HepG2 (cell line): Measurements from ENCODE around the gene SLC38A2. TPM values are rescaled to one million over a fixed set of nuclear protein-coding genes. Genes with fewer than 3 reads are reported as not detected.

Experiments
- HMG20A ChIP-seq: IDR thresholded peaks from 2 replicates; pipeline ENCODE4 v1.6.1; 2016; ENCODE audit warnings: borderline replicate concordance
- HMGA1 ChIP-seq: sonication (generic); formaldehyde crosslinking; conservative IDR thresholded peaks from 2 replicates; pipeline ENCODE4 v1.4.0; 2020; ENCODE audit warnings: missing genetic modification reagents
- NR2C2 ChIP-seq: sonication (generic); formaldehyde crosslinking; IDR thresholded peaks from 2 replicates; pipeline ENCODE4 v1.4.0; 2020; ENCODE audit warnings: missing genetic modification reagents, mild to moderate bottlenecking, moderate library complexity, borderline replicate concordance
- SETDB1 ChIP-seq: sonication (generic); formaldehyde crosslinking; IDR thresholded peaks from 2 replicates; pipeline ENCODE4 v1.5.1; 2020; ENCODE audit warnings: missing genetic modification reagents, mild to moderate bottlenecking, borderline replicate concordance
- SOX13 ChIP-seq, 3 experiments: fragments of 450-650 bp in 1 of 3; sonication (generic) in 1 of 3; formaldehyde crosslinking in 1 of 3; IDR thresholded peaks in 2 of 3; conservative IDR thresholded peaks in 1 of 3; 2 replicates each; pipeline versions ENCODE4 v1.5.0 to v1.6.1; 2016 to 2020; ENCODE audit warnings: antibody characterized with exemption in 1 of 3, mild to moderate bottlenecking in 1 of 3, missing compliant biosample characterization in 1 of 3, missing genetic modification reagents in 1 of 3, moderate library complexity in 1 of 3
- SP5 ChIP-seq: IDR thresholded peaks from 2 replicates; pipeline ENCODE4 v1.6.1; 2016; ENCODE audit warnings: low read depth, borderline replicate concordance
- SRSF4 ChIP-seq: fragments of 200-400 bp; formaldehyde crosslinking; IDR thresholded peaks from one replicate; pipeline ENCODE4 v1.6.1; 2018; ENCODE audit warnings: mild to moderate bottlenecking, low read depth, low read length, moderate library complexity; ENCODE audit not compliant: poor library complexity, severe bottlenecking
- SRY ChIP-seq: sonication (generic); formaldehyde crosslinking; IDR thresholded peaks from 2 replicates; pipeline ENCODE4 v1.8.0; 2022; ENCODE audit warnings: mild to moderate bottlenecking, missing genetic modification reagents
- TAF15 ChIP-seq: fragments of 200-400 bp; formaldehyde crosslinking; IDR thresholded peaks from one replicate; pipeline ENCODE4 v1.6.1; 2018; ENCODE audit warnings: mild to moderate bottlenecking, low read depth, low read length; ENCODE audit not compliant: poor library complexity, severe bottlenecking
- TCF12 ChIP-seq, 2 experiments: fragments of 450-650 bp in 1 of 2; sonication (generic) in 1 of 2; formaldehyde crosslinking in 1 of 2; IDR thresholded peaks; 2 replicates each; pipeline versions ENCODE4 v1.6.1 to v1.8.0; 2017 to 2022; ENCODE audit warnings: antibody characterized with exemption in 1 of 2, mild to moderate bottlenecking in 1 of 2, missing genetic modification reagents in 1 of 2, moderate library complexity in 1 of 2
- ZNF17 ChIP-seq: sonication (generic); formaldehyde crosslinking; IDR thresholded peaks from 2 replicates; pipeline ENCODE4 v1.5.0; 2020; ENCODE audit warnings: mild to moderate bottlenecking, missing genetic modification reagents
- ZNF205 ChIP-seq: IDR thresholded peaks from 2 replicates; pipeline ENCODE4 v1.6.1; 2018; ENCODE audit warnings: missing biosample characterization, missing genetic modification reagents
- ZNF558 ChIP-seq: sonication (generic); formaldehyde crosslinking; IDR thresholded peaks from 2 replicates; pipeline ENCODE4 v1.9.0; 2022; ENCODE audit warnings: mild to moderate bottlenecking, missing genetic modification reagents, borderline replicate concordance
- ZNF788 ChIP-seq: sonication (generic); formaldehyde crosslinking; IDR thresholded peaks from 2 replicates; pipeline ENCODE4 v1.5.0; 2020; ENCODE audit warnings: mild to moderate bottlenecking, missing genetic modification reagents, borderline replicate concordance
- ZSCAN31 ChIP-seq: sonication (generic); formaldehyde crosslinking; IDR thresholded peaks from 2 replicates; pipeline ENCODE4 v1.5.0; 2020; ENCODE audit warnings: low read depth, mild to moderate bottlenecking, missing genetic modification reagents
- polyA plus RNA-seq, 8 experiments: library from polyadenylated mRNA; depleted of rRNA in 3 of 8; stranded (reverse) in 7 of 8; unstranded in 1 of 8; fragments of >200 nt; fragmentation: Illumina TruSeq in 4 of 8; extraction: Trizol in 4 of 8; gene quantifications; 2 replicates each; pipeline versions ENCODE4 v1.2.1 to v1.2.3, GENCODE V29; 2011 to 2016; ENCODE audit warnings: low read depth in 4 of 8, missing spikeins in 1 of 8, mixed read lengths in 1 of 8; ENCODE audit not compliant: insufficient read depth in 1 of 8
- total RNA-seq, 5 experiments: library from RNA; depleted of rRNA; stranded (reverse); fragments of >200 nt; fragmentation: Illumina TruSeq; extraction: Trizol; gene quantifications; 2 replicates each; pipeline ENCODE4 v1.2.3, GENCODE V29; 2016; ENCODE audit warnings: low read depth in 1 of 5
- TF ChIP-seq, protein P1 (sequence below): IDR thresholded peaks from 2 replicates; pipeline ENCODE4 v1.6.1; 2018; ENCODE audit warnings: missing genetic modification reagents, mild to moderate bottlenecking, missing compliant biosample characterization
- TF ChIP-seq, protein P2 (sequence below): sonication (generic); formaldehyde crosslinking; IDR thresholded peaks from 2 replicates; pipeline ENCODE4 v1.8.0; 2022; ENCODE audit warnings: mild to moderate bottlenecking, missing genetic modification reagents, moderate library complexity
- TF ChIP-seq, protein P3 (sequence below): sonication (generic); formaldehyde crosslinking; IDR thresholded peaks from 2 replicates; pipeline ENCODE4 v1.5.1; 2020; ENCODE audit warnings: mild to moderate bottlenecking, missing genetic modification reagents, borderline replicate concordance
- TF ChIP-seq, protein P4 (sequence below): sonication (generic); formaldehyde crosslinking; IDR thresholded peaks from 2 replicates; pipeline ENCODE4 v1.9.0; 2022; ENCODE audit warnings: missing genetic modification reagents, mild to moderate bottlenecking, borderline replicate concordance
- TF ChIP-seq, protein P5 (sequence below): sonication (generic); formaldehyde crosslinking; IDR thresholded peaks from 2 replicates; pipeline ENCODE4 v1.4.0; 2020; ENCODE audit warnings: mild to moderate bottlenecking, low read depth, missing genetic modification reagents

The SLC38A2 gene
- total and polyA plus RNA-seq, 2 of the 13 experiments (the other 11 are each of a cell fraction or from before 2014, with no cell fraction given), result 368 to 880 TPM

DNA sequence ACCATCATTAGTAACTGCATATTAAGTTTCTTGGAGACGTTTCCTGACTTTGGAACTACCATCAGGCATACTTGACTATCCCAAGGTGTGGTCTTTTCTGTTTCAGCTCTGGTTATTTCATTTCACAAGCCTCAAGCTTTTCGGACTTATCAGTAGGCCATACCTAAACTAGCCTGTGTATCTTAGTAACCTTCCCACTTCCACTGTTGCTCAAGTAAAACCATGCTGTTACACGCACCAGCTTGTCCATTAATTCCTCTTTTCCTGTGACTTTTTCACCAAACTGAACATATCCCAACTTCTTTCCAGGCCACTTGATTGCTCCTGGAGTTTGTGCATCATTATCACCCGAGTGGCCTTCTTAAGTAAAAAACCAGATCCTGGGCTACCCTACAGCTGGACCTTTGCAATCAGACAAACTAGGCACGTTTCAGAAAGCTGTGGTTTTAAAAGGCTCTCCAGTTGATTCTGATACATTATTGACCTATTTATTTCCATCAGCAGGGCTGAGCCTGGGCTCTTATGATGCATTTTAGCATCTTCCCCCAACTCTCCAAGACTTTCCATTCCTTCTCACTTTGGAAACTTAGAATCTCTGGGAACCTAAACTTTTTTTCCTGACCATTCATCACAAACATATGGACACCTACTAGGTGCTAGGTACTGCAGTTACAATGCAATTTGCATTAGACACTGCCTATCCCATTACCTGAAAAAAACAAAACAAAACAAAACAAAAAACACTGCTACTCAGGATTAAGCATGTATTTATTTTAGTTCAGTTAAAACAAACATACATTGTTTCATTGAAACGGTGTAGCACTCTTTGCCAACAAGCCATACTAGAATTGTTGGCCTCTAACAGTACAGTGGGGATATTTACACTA, 14.9 kb downstream of the SLC38A2 start (continued):
- TF ChIP-seq, protein P1, sequence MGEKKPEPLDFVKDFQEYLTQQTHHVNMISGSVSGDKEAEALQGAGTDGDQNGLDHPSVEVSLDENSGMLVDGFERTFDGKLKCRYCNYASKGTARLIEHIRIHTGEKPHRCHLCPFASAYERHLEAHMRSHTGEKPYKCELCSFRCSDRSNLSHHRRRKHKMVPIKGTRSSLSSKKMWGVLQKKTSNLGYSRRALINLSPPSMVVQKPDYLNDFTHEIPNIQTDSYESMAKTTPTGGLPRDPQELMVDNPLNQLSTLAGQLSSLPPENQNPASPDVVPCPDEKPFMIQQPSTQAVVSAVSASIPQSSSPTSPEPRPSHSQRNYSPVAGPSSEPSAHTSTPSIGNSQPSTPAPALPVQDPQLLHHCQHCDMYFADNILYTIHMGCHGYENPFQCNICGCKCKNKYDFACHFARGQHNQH (CRISPR knock-in tag), result peak; percentile 93
- no peak for TF ChIP-seq SETDB1 (CRISPR knock-in tag)
- TF ChIP-seq ZNF788 (CRISPR knock-in tag), result 0 out of 2 replicates have a peak, but pooled peaks have one; percentile 17
- TF ChIP-seq HMGA1 (CRISPR knock-in tag), result no peak
- no peak for TF ChIP-seq TAF15
- TF ChIP-seq, protein P2, sequence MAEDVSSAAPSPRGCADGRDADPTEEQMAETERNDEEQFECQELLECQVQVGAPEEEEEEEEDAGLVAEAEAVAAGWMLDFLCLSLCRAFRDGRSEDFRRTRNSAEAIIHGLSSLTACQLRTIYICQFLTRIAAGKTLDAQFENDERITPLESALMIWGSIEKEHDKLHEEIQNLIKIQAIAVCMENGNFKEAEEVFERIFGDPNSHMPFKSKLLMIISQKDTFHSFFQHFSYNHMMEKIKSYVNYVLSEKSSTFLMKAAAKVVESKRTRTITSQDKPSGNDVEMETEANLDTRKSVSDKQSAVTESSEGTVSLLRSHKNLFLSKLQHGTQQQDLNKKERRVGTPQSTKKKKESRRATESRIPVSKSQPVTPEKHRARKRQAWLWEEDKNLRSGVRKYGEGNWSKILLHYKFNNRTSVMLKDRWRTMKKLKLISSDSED (CRISPR knock-in tag), result no peak
- TF ChIP-seq SRSF4, result peak; percentile 95
- TF ChIP-seq, protein P3, sequence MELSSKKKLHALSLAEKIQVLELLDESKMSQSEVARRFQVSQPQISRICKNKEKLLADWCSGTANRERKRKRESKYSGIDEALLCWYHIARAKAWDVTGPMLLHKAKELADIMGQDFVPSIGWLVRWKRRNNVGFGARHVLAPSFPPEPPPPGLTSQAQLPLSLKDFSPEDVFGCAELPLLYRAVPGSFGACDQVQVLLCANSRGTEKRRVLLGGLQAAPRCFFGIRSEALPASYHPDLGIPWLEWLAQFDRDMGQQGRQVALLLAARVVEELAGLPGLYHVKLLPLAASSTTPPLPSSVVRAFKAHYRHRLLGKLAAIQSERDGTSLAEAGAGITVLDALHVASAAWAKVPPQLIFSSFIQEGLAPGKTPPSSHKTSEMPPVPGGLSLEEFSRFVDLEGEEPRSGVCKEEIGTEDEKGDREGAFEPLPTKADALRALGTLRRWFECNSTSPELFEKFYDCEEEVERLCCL, result no peak
- TF ChIP-seq, protein P4, sequence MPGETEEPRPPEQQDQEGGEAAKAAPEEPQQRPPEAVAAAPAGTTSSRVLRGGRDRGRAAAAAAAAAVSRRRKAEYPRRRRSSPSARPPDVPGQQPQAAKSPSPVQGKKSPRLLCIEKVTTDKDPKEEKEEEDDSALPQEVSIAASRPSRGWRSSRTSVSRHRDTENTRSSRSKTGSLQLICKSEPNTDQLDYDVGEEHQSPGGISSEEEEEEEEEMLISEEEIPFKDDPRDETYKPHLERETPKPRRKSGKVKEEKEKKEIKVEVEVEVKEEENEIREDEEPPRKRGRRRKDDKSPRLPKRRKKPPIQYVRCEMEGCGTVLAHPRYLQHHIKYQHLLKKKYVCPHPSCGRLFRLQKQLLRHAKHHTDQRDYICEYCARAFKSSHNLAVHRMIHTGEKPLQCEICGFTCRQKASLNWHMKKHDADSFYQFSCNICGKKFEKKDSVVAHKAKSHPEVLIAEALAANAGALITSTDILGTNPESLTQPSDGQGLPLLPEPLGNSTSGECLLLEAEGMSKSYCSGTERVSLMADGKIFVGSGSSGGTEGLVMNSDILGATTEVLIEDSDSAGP (CRISPR knock-in tag), result no peak; the same call in 1 of the 2 replicates
- TF ChIP-seq HMG20A (CRISPR knock-in tag), result 0 out of 2 replicates have a peak, but pooled peaks have one; percentile 60
- TF ChIP-seq ZSCAN31, result peak; percentile 73; the same call in 1 of the 2 replicates
- TF ChIP-seq SRY (CRISPR knock-in tag), result peak; percentile 22; the same call in 1 of the 2 replicates
- peak; percentile 76; the same call in 1 of the 2 replicates for TF ChIP-seq ZNF205 (CRISPR knock-in tag)
- TF ChIP-seq, protein P5, sequence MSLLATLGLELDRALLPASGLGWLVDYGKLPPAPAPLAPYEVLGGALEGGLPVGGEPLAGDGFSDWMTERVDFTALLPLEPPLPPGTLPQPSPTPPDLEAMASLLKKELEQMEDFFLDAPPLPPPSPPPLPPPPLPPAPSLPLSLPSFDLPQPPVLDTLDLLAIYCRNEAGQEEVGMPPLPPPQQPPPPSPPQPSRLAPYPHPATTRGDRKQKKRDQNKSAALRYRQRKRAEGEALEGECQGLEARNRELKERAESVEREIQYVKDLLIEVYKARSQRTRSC (CRISPR knock-in tag), result no peak
- no peak for TF ChIP-seq ZNF17 (CRISPR knock-in tag)
- no peak for TF ChIP-seq NR2C2 (CRISPR knock-in tag)
- no peak for TF ChIP-seq TCF12 (IDR thresholded peaks at IDR 0.05)
- peak; percentile 67; the same call in 1 of the 2 replicates for TF ChIP-seq TCF12 (CRISPR knock-in tag; IDR thresholded peaks at IDR 0.05)
- no peak; the same call in 1 of the 2 replicates for TF ChIP-seq SOX13 (IDR thresholded peaks at IDR 0.05)
- peak; percentile 58 to 99 for TF ChIP-seq SOX13 (CRISPR knock-in tag; conservative IDR thresholded peaks at IDR 0.05 in 1 of 2, IDR thresholded peaks at IDR 0.05 in 1 of 2)
- no peak for TF ChIP-seq ZNF558
- TF ChIP-seq SP5 (CRISPR knock-in tag), result peak; percentile 6; the same call in 1 of the 2 replicates
